ENCODE measurements around the gene IFIT1. TPM values are rescaled to one million over a fixed set of nuclear protein-coding genes. Genes with fewer than 3 reads are reported as not detected.
A peak's percentile ranks its signal among the peaks of the same experiment; 100 is the strongest.
"Not testable (repeated sequence)": the region's sequence is repeated elsewhere in the genome, so short reads cannot be mapped to it uniquely, and the experiment has no call there.

The IFIT1 gene
- total RNA-seq, 1 donor: 70.8 TPM

DNA sequence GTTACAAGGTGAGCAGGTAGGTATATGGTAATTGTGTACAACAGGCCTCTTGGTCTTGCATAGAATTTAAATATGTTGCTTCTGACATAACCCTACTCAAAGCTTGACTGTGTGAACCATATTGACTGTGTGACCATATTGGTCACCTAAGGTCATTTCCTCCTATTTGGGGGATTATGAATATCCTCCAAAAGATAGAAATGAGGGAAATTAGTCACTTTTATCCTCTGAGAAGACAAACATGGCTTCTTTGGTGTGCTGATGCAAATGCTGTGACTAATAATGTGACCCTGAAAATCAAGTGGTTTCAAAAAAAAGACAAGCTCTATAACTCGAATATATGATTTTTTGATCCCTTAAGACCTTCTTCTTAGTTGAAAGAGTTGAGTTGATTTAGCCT, 49.9 kb downstream of the IFIT1 start:
- DNase-seq (ENCODE audit: low read depth): no peak
- TF ChIP-seq, protein P1, sequence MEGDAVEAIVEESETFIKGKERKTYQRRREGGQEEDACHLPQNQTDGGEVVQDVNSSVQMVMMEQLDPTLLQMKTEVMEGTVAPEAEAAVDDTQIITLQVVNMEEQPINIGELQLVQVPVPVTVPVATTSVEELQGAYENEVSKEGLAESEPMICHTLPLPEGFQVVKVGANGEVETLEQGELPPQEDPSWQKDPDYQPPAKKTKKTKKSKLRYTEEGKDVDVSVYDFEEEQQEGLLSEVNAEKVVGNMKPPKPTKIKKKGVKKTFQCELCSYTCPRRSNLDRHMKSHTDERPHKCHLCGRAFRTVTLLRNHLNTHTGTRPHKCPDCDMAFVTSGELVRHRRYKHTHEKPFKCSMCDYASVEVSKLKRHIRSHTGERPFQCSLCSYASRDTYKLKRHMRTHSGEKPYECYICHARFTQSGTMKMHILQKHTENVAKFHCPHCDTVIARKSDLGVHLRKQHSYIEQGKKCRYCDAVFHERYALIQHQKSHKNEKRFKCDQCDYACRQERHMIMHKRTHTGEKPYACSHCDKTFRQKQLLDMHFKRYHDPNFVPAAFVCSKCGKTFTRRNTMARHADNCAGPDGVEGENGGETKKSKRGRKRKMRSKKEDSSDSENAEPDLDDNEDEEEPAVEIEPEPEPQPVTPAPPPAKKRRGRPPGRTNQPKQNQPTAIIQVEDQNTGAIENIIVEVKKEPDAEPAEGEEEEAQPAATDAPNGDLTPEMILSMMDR (IDR thresholded peaks at IDR 0.05; ENCODE audit: insufficient read depth, low read depth, low read length): no peak
- no peak overlapping the region for H3K4me3 ChIP-seq (ENCODE audit: low read depth, low read length)

DNA sequence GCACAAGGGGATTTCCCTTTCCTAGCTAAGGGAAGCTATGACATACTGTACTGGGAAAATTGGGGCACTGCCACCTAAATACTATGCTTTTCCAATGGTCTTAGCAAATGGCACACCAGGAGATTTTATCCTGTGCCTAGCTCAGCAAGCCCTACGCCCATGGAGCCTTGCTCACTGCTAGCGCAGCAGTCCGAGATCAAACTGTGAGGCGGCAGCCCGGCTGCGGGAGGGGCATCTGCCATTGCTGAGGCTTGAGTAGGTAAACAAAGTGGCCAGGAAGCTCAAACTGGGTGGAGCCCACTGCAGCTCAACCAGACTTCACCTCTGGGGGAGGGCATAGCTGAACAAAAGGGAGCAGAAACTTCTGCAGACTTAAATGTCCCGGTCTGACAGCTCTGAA, 52.4 kb downstream of the IFIT1 start:
- not testable (repeated sequence) for H3K4me3 ChIP-seq (ENCODE audit: low read depth, low read length); DNase-seq (ENCODE audit: low read depth)

DNA sequence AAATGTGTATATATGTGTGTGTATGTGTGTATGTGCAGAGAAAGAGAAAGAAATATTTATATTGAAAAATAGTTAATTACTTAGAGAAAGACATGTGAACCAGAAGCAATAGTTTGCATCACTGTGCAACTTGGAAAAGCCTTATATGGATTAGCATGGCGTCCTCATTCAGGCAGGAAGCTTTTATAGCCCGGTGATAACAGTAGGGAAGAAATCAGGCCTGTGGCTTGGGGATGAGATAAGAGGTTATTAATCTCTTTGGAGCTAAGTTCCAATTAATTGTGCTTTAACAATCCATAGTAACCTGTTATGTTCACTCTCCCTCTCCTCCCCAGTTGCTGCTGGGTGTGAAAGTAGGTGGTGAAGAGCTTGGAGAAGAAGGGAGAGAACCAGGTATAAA, 58.5 kb downstream of the IFIT1 start:
- H3K4me3 ChIP-seq (ENCODE audit: low read depth, low read length): no peak overlapping the region
- peak; percentile 32 for DNase-seq (ENCODE audit: low read depth)
- TF ChIP-seq, protein P1 (IDR thresholded peaks at IDR 0.05; ENCODE audit: insufficient read depth, low read depth, low read length): no peak

DNA sequence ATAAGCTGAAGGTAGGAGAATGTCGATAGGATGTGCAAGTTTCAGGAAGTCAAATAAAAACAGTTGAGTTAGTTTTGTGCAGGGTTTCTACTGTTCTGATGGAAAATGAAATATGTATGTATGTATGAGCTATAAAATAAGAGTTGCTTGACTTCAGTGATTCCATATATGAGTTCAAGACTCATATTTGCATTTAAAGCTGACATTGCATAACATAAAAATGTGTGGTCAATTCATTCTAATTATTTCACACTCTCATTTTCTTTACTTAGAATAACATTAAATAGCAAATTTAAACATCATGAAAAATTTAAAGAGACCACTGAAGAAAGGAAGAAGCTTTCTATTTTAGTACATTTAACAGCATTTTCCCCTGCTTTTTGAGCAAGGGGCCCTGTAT, 59.8 kb downstream of the IFIT1 start:
- DNase-seq (ENCODE audit: low read depth): no peak
- H3K4me3 ChIP-seq (ENCODE audit: low read depth, low read length): no peak overlapping the region
- TF ChIP-seq, protein P1 (IDR thresholded peaks at IDR 0.05; ENCODE audit: insufficient read depth, low read depth, low read length): no peak

DNA sequence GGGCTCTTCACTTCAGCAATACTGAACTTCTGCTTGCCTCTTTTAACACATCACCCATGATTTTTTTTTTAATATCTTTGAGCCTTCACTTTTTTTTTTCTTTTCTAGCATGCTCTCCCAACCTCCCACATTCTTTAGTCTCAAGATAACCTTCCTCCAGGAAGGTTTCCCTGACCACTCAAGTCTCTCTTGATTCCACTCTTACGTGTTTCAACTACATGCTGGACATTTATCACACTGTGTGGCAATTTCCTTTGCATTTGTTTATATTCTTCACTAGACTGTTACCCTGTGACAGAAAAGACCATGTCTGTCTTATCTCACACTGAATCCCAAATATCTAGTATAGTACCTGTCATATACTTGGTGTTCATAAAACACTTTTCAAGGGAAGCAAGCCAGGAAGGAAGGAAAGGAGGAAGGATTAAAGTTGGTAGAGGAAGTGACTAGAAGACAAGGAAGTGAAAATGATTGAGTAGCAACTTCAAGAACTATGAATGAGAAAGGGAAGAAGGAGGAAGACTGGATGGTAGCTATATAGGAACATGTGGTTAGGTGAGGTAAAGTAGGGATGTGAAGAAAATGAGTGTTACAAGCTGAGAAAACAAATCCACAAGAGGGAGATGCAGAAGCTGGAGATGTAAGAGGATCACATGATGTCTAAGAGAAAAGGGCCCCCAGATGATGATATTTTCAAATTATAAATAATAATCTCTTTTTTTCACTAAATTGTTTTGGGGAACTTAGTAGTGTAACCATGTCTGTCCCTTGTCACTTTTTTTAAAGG, 62.3 kb downstream of the IFIT1 start:
- no peak overlapping the region for H3K4me3 ChIP-seq (ENCODE audit: low read depth, low read length)
- TF ChIP-seq, protein P1 (IDR thresholded peaks at IDR 0.05; ENCODE audit: insufficient read depth, low read depth, low read length): no peak
- DNase-seq (ENCODE audit: low read depth): peak; percentile 70

Other genes with a start within 250 kb of the IFIT1 start
- gene CH25H, start 185.3 kb upstream of the IFIT1 start, total RNA-seq: under 0.01 and 0.64 TPM in 2 replicates
- 105 and 232 TPM in 2 replicates for gene LIPA, start 140.8 kb upstream of the IFIT1 start, total RNA-seq
- gene IFIT2, start 90.6 kb upstream of the IFIT1 start, total RNA-seq: 10.3 and 22.9 TPM in 2 replicates
- gene IFIT3, start 64.6 kb upstream of the IFIT1 start, total RNA-seq: 61.8 and 90.2 TPM in 2 replicates
- under 0.01 TPM in 1 of 2 replicates, not detected in the other for gene IFIT1B, start 14.6 kb upstream of the IFIT1 start, total RNA-seq
- 36.7 and 52.7 TPM in 2 replicates for gene IFIT5, start 21.9 kb downstream of the IFIT1 start, total RNA-seq
- under 0.01 TPM in 2 replicates for gene SLC16A12, start 143.0 kb downstream of the IFIT1 start, total RNA-seq